HL-60 (cell line): ENCODE data around the gene NEDD4L.

Experiments
- DNase-seq, 2 experiments: peaks; one replicate each; pipeline ENCODE4 v3.0.0-alpha.2; 2010 to 2020; ENCODE audit warnings: low read depth in 1 of 2, low spot score in 1 of 2
- H3K27ac ChIP-seq: fragments of 250-450 bp; sonication (Bioruptor Pico); replicated peaks from 2 replicates; pipeline ENCODE4 v1.5.1; 2020; ENCODE audit warnings: mild to moderate bottlenecking, moderate library complexity
- H3K27me3 ChIP-seq: fragments of 250-450 bp; sonication (Bioruptor Pico); 2 replicates; pipeline ENCODE4 v1.5.1; 2021; ENCODE audit warnings: mild to moderate bottlenecking, moderate library complexity; ENCODE audit not compliant: insufficient read depth, poor library complexity, severe bottlenecking
- H3K4me3 ChIP-seq: replicated peaks from 2 replicates; pipeline ENCODE4 v1.5.1; 2011; ENCODE audit warnings: mild to moderate bottlenecking, control low read depth, low read length; ENCODE audit not compliant: insufficient read depth
- CTCF ChIP-seq: IDR thresholded peaks from one replicate; pipeline ENCODE4 v1.5.1; 2011; ENCODE audit warnings: low read length, control low read depth, inconsistent platforms; ENCODE audit not compliant: insufficient read depth
- GABPA ChIP-seq: IDR thresholded peaks from 2 replicates; pipeline ENCODE4 v1.6.1; 2012; ENCODE audit warnings: low read depth
- POLR2AphosphoS5 ChIP-seq: IDR thresholded peaks from 2 replicates; pipeline ENCODE4 v1.6.1; 2012; ENCODE audit warnings: low read depth
- REST ChIP-seq: IDR thresholded peaks from 2 replicates; pipeline ENCODE4 v1.6.1; 2012; ENCODE audit warnings: low read depth; ENCODE audit not compliant: insufficient replicate concordance
- SPI1 ChIP-seq: IDR thresholded peaks from 2 replicates; pipeline ENCODE4 v1.6.1; 2012; ENCODE audit warnings: low read depth, mild to moderate bottlenecking, borderline replicate concordance

NEDD4L gene

GRCh38 chr18:58041633-58042032 lies 2.4 kb upstream of the NEDD4L start:
- Histone ChIP-seq H3K4me3 (no peak overlapping the region), H3K27me3 (peaks cover 42% of the 10 kb centered on the region), H3K27ac (no peak overlapping the region)
- no peak for DNase-seq
- TF ChIP-seq SPI1 = no peak
- no peak for TF ChIP-seq GABPA
- TF ChIP-seq CTCF = no peak
- no peak for TF ChIP-seq POLR2AphosphoS5
- no peak for TF ChIP-seq REST

GRCh38 chr18:58042826-58043490 lies 1.1 kb upstream of the NEDD4L start:
- TF ChIP-seq GABPA (no peak), POLR2AphosphoS5 (no peak), CTCF (no peak), SPI1 (no peak), REST (no peak)
- Histone ChIP-seq H3K27ac (no peak overlapping the region), H3K4me3 (peak overlapping the region; percentile 61; the same call in 1 of the 2 replicates), H3K27me3 (peaks cover 52% of the 10 kb centered on the region)
- DNase-seq = no peak

GRCh38 chr18:58044370-58045241 lies 580 bp downstream of the NEDD4L start:
- H3K27me3 ChIP-seq = peaks cover 49% of the 10 kb centered on the region
- peak; percentile 9 to 35 for DNase-seq
- H3K4me3 ChIP-seq = peak overlapping the region; percentile 61
- no peak overlapping the region for H3K27ac ChIP-seq
- no peak for TF ChIP-seq REST
- no peak for TF ChIP-seq CTCF
- no peak for TF ChIP-seq GABPA
- TF ChIP-seq POLR2AphosphoS5 = no peak
- no peak for TF ChIP-seq SPI1
